ENCODE results near the gene CADM4.
"Not testable (repeated sequence)": the region's sequence is repeated elsewhere in the genome, so short reads cannot be mapped to it uniquely, and the experiment has no call there.

CADM4 gene

DNA sequence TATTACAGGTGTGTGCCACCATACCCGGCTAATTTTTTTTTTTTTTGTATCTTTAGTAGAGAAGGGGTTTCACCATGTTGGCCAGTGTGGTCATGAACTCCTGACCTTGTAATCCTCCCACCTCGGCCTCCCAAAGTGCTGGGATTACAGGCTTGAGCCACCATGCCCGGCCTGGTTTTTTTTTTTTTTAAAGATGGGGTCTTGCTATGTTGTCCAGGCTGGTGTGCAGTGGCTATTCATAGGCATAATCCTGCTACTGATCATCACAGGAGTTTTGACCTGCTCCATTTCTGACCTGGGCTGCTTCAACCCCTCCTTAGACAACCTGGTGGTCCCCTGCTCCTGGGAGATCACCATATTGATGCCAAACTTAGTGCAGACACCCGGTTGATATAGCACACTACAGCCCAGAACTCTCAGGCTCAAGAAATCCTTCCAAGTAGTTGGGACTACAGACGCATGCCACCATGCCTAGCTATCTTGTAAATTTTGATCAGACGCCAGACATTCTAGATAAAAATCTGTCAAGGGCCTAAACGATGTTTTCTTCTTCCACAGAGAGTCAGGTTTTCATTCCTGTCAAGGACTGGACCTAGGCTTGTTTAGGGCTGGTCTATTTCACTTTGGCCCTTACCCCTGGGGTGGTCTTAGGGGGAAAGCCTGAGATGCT is 20.8 kb upstream of the CADM4 start:
- no peak overlapping the region for H3K4me3 ChIP-seq (ENCODE audit: low read depth in 1 of 2, low read length in 2 of 2)
- H3K36me3 ChIP-seq (ENCODE audit: insufficient read depth, low read length) = peaks cover 3% of the 10 kb centered on the region
- H3K27me3 ChIP-seq (ENCODE audit: control insufficient read depth in 1 of 2, insufficient read depth in 2 of 2, low read length in 2 of 2) = no peaks in the 10 kb centered on the region
- no peaks in the 10 kb centered on the region for H3K9me3 ChIP-seq (ENCODE audit: low read length)
- H3K4me1 ChIP-seq (ENCODE audit: insufficient read depth, low read length) = no peaks in the 10 kb centered on the region
- no peak overlapping the region for H3K27ac ChIP-seq (ENCODE audit: low read depth, low read length)
- no peak overlapping the region for H3K9ac ChIP-seq (ENCODE audit: low read length)

DNA sequence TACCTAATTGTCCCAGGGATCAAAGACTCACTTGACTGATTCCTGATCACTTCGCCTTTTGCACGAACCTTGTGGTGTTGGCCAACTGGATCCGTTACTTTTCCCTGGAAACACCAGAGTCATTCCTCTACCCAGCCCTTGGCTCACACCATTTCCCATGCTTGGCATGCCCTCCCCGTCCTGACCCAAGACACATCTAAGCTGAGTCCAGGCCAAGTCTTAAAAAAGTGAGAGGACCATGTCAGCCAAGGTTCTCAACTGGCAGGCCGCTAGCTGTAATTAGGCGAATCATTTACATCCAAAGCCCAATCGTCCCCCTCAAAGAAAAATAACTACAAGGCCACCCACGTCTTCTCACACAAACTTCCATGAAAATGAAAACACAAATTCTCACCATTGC is 18.8 kb upstream of the CADM4 start:
- Histone ChIP-seq H3K27me3 (ENCODE audit: control insufficient read depth in 1 of 2, insufficient read depth in 2 of 2, low read length in 2 of 2) (no peaks in the 10 kb centered on the region), H3K9me3 (ENCODE audit: low read length) (no peaks in the 10 kb centered on the region), H3K9ac (ENCODE audit: low read length) (no peak overlapping the region), H3K36me3 (ENCODE audit: insufficient read depth, low read length) (peaks cover 4% of the 10 kb centered on the region), H3K4me1 (ENCODE audit: insufficient read depth, low read length) (no peaks in the 10 kb centered on the region), H3K4me3 (ENCODE audit: low read depth in 1 of 2, low read length in 2 of 2) (no peak overlapping the region), H3K27ac (ENCODE audit: low read depth, low read length) (no peak overlapping the region)

GRCh38 chr19:43658001-43658400 is 18.4 kb upstream of the CADM4 start:
- Histone ChIP-seq H3K9ac (ENCODE audit: low read length) (no peak overlapping the region), H3K4me3 (ENCODE audit: low read depth in 1 of 2, low read length in 2 of 2) (no peak overlapping the region), H3K36me3 (ENCODE audit: insufficient read depth, low read length) (peaks cover 4% of the 10 kb centered on the region), H3K27me3 (ENCODE audit: control insufficient read depth in 1 of 2, insufficient read depth in 2 of 2, low read length in 2 of 2) (no peaks in the 10 kb centered on the region), H3K4me1 (ENCODE audit: insufficient read depth, low read length) (no peaks in the 10 kb centered on the region), H3K9me3 (ENCODE audit: low read length) (no peaks in the 10 kb centered on the region), H3K27ac (ENCODE audit: low read depth, low read length) (no peak overlapping the region)

GRCh38 chr19:43656436-43656835 is 16.8 kb upstream of the CADM4 start:
- Histone ChIP-seq H3K27me3 (ENCODE audit: control insufficient read depth in 1 of 2, insufficient read depth in 2 of 2, low read length in 2 of 2) (no peaks in the 10 kb centered on the region), H3K4me3 (ENCODE audit: low read depth in 1 of 2, low read length in 2 of 2) (no peak overlapping the region), H3K9ac (ENCODE audit: low read length) (no peak overlapping the region), H3K27ac (ENCODE audit: low read depth, low read length) (no peak overlapping the region), H3K4me1 (ENCODE audit: insufficient read depth, low read length) (peaks cover 3% of the 10 kb centered on the region), H3K9me3 (ENCODE audit: low read length) (no peaks in the 10 kb centered on the region), H3K36me3 (ENCODE audit: insufficient read depth, low read length) (peaks cover 4% of the 10 kb centered on the region)

DNA sequence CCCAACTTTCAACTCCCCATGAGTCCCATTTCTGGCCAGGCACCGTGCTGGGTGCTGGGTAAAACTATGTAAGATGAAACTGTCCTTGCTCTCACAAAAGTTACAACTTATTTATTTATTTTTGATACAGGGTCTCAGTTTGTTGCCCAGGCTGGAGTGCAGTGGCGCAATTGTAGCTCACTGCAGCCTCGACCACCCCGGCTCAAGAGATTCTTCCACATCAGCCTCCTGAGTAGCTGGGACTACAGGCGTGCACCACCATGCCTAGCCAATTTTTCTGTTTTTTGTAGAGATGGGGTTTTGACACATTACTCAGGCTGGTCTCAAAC is 12.9 kb upstream of the CADM4 start:
- peak overlapping the region in 1 of 2 donors; percentile 15 for H3K4me3 ChIP-seq (ENCODE audit: low read depth in 1 of 2, low read length in 2 of 2)
- H3K9ac ChIP-seq (ENCODE audit: low read length) = no peak overlapping the region
- peaks cover 8% of the 10 kb centered on the region for H3K36me3 ChIP-seq (ENCODE audit: insufficient read depth, low read length)
- peaks cover 3% of the 10 kb centered on the region for H3K4me1 ChIP-seq (ENCODE audit: insufficient read depth, low read length)
- no peaks in the 10 kb centered on the region for H3K9me3 ChIP-seq (ENCODE audit: low read length)
- H3K27me3 ChIP-seq (ENCODE audit: control insufficient read depth in 1 of 2, insufficient read depth in 2 of 2, low read length in 2 of 2) = no peaks in the 10 kb centered on the region
- H3K27ac ChIP-seq (ENCODE audit: low read depth, low read length) = peak overlapping the region; percentile 56

GRCh38 chr19:43651758-43652545 is 12.3 kb upstream of the CADM4 start:
- Histone ChIP-seq H3K27ac (ENCODE audit: low read depth, low read length) (peak overlapping the region; percentile 56), H3K36me3 (ENCODE audit: insufficient read depth, low read length) (peaks cover 8% of the 10 kb centered on the region), H3K9ac (ENCODE audit: low read length) (no peak overlapping the region), H3K27me3 (ENCODE audit: control insufficient read depth in 1 of 2, insufficient read depth in 2 of 2, low read length in 2 of 2) (no peaks in the 10 kb centered on the region), H3K9me3 (ENCODE audit: low read length) (no peaks in the 10 kb centered on the region), H3K4me3 (ENCODE audit: low read depth in 1 of 2, low read length in 2 of 2) (peak overlapping the region in 1 of 2 donors; percentile 15), H3K4me1 (ENCODE audit: insufficient read depth, low read length) (peaks cover 3% of the 10 kb centered on the region)

DNA sequence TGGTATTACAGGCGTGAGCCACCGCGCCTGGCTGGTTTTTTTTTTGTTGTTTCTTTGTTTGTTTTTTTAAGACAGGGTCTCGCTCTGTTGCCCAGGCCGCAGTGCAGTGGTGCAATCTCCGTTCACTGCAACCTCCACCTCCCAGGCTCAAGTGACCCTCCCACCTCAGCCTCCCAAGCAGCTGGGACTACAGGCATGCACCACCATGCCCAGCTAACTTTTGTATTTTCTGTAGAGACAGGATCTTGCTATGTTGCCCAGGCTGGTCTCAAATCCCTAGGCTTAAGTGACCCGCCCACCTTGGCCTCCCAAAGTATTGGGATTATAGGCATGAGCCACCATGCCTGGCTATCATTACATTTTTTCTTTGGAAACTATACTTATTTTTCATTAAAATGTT is 10.6 kb upstream of the CADM4 start:
- H3K27me3 ChIP-seq (ENCODE audit: control insufficient read depth in 1 of 2, insufficient read depth in 2 of 2, low read length in 2 of 2); H3K27ac ChIP-seq (ENCODE audit: low read depth, low read length); H3K36me3 ChIP-seq (ENCODE audit: insufficient read depth, low read length): not testable (repeated sequence)

DNA sequence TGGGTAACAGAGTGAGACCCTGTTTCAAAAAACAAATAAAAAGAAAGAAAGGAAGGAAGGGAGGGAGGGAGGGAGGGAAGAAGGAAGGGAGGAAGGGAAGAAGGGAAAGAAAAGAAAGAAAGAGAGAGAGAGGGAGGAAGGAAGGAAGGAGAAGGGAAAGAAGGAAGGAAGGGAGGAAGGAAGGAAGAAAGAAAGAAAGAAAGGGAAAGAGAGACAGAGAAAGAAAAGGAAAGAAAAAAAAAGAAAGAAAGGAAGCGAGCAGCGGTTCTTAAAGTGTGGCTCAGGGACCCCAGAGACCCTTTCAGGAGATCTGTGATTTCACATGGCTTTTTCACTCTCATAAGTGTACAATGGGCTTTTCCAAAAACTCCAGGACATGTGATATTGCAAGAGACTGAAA is 9.9 kb upstream of the CADM4 start:
- Histone ChIP-seq H3K9ac (ENCODE audit: low read length) (no peak overlapping the region), H3K4me3 (ENCODE audit: low read depth in 1 of 2, low read length in 2 of 2) (no peak overlapping the region), H3K27ac (ENCODE audit: low read depth, low read length) (no peak overlapping the region), H3K4me1 (ENCODE audit: insufficient read depth, low read length) (peaks cover 3% of the 10 kb centered on the region), H3K36me3 (ENCODE audit: insufficient read depth, low read length) (peaks cover 4% of the 10 kb centered on the region), H3K9me3 (ENCODE audit: low read length) (no peaks in the 10 kb centered on the region), H3K27me3 (ENCODE audit: control insufficient read depth in 1 of 2, insufficient read depth in 2 of 2, low read length in 2 of 2) (no peaks in the 10 kb centered on the region)

More for the DNA sequence above, 10.6 kb upstream of the CADM4 start:
- H3K9me3 ChIP-seq (ENCODE audit: low read length); H3K4me3 ChIP-seq (ENCODE audit: low read depth in 1 of 2, low read length in 2 of 2); H3K4me1 ChIP-seq (ENCODE audit: insufficient read depth, low read length); H3K9ac ChIP-seq (ENCODE audit: low read length): not testable (repeated sequence)

DNA sequence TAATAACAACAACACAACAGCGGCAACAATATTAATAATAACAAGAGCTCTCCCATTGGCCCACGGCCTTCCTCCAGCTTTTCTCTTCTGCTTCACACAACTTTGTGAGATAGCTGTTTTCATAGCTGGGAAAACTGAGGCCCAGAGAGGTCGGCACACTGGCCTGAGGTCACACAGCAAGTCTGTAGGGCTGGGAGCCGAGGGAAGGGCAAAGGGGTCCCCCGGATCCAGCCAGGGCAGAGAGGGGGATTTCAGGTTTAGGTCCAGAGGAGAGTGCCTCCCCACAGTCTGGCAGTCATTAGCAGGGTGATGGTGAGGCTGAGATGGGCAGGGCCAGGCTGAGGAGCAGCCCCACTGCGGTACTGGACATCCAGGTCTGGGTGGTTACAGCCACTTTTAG is 9.0 kb upstream of the CADM4 start:
- Histone ChIP-seq H3K9me3 (ENCODE audit: low read length) (no peaks in the 10 kb centered on the region), H3K4me1 (ENCODE audit: insufficient read depth, low read length) (peaks cover 3% of the 10 kb centered on the region), H3K4me3 (ENCODE audit: low read depth in 1 of 2, low read length in 2 of 2) (no peak overlapping the region), H3K27ac (ENCODE audit: low read depth, low read length) (no peak overlapping the region), H3K9ac (ENCODE audit: low read length) (no peak overlapping the region), H3K27me3 (ENCODE audit: control insufficient read depth in 1 of 2, insufficient read depth in 2 of 2, low read length in 2 of 2) (no peaks in the 10 kb centered on the region), H3K36me3 (ENCODE audit: insufficient read depth, low read length) (peaks cover 4% of the 10 kb centered on the region)

- no peak overlapping the region for H3K9ac ChIP-seq (ENCODE audit: low read length)
- H3K36me3 ChIP-seq (ENCODE audit: insufficient read depth, low read length) = peaks cover 4% of the 10 kb centered on the region
- no peak overlapping the region for H3K4me3 ChIP-seq (ENCODE audit: low read depth in 1 of 2, low read length in 2 of 2)
- peaks cover 5% of the 10 kb centered on the region for H3K4me1 ChIP-seq (ENCODE audit: insufficient read depth, low read length)
- peaks cover 0 to 5% of the 10 kb centered on the region in 2 donors for H3K27me3 ChIP-seq (ENCODE audit: control insufficient read depth in 1 of 2, insufficient read depth in 2 of 2, low read length in 2 of 2)
- H3K27ac ChIP-seq (ENCODE audit: low read depth, low read length) = no peak overlapping the region
- no peaks in the 10 kb centered on the region for H3K9me3 ChIP-seq (ENCODE audit: low read length)
Measured at GRCh38 chr19:43644181-43644580, 4.5 kb upstream of the CADM4 start.

- Histone ChIP-seq H3K4me3 (ENCODE audit: low read depth in 1 of 2, low read length in 2 of 2) (no peak overlapping the region), H3K27ac (ENCODE audit: low read depth, low read length) (no peak overlapping the region), H3K9ac (ENCODE audit: low read length) (no peak overlapping the region), H3K36me3 (ENCODE audit: insufficient read depth, low read length) (no peaks in the 10 kb centered on the region), H3K27me3 (ENCODE audit: control insufficient read depth in 1 of 2, insufficient read depth in 2 of 2, low read length in 2 of 2) (peaks cover 0 to 5% of the 10 kb centered on the region in 2 donors), H3K9me3 (ENCODE audit: low read length) (no peaks in the 10 kb centered on the region), H3K4me1 (ENCODE audit: insufficient read depth, low read length) (peaks cover 9% of the 10 kb centered on the region)
Measured at GRCh38 chr19:43643326-43643725, 3.7 kb upstream of the CADM4 start.

- peaks cover 0 to 5% of the 10 kb centered on the region in 2 donors for H3K27me3 ChIP-seq (ENCODE audit: control insufficient read depth in 1 of 2, insufficient read depth in 2 of 2, low read length in 2 of 2)
- no peaks in the 10 kb centered on the region for H3K36me3 ChIP-seq (ENCODE audit: insufficient read depth, low read length)
- no peak overlapping the region for H3K9ac ChIP-seq (ENCODE audit: low read length)
- peaks cover 9% of the 10 kb centered on the region for H3K4me1 ChIP-seq (ENCODE audit: insufficient read depth, low read length)
- H3K27ac ChIP-seq (ENCODE audit: low read depth, low read length) = no peak overlapping the region
- no peak overlapping the region for H3K4me3 ChIP-seq (ENCODE audit: low read depth in 1 of 2, low read length in 2 of 2)
- H3K9me3 ChIP-seq (ENCODE audit: low read length) = no peaks in the 10 kb centered on the region
Measured at GRCh38 chr19:43642531-43642930, 2.9 kb upstream of the CADM4 start.

Measured in muscle layer of colon (tissue), 2 donors.